GM12873 (cell line): ENCODE data around the gene MN1.

ENCODE experiments used
- CTCF ChIP-seq: IDR thresholded peaks from 2 replicates; pipeline ENCODE4 v1.5.1; 2012; ENCODE audit warnings: low read depth, mild to moderate bottlenecking, moderate library complexity, low read length, control low read depth; ENCODE audit not compliant: insufficient read depth; ENCODE audit errors: missing control alignments

Gene MN1

GRCh38 chr22:27719535-27720227 lies 81.9 kb downstream of the MN1 start:
- TF ChIP-seq CTCF, result no peak

- no peak for TF ChIP-seq CTCF
These were observed 82.6 kb downstream of the MN1 start for GRCh38 chr22:27719036-27719347.

- no peak for TF ChIP-seq CTCF
These were observed 83.1 kb downstream of the MN1 start for GRCh38 chr22:27718186-27719035.

- TF ChIP-seq CTCF, result no peak
These were observed 84.5 kb downstream of the MN1 start for GRCh38 chr22:27717094-27717493.

GRCh38 chr22:27716074-27716473 lies 85.5 kb downstream of the MN1 start:
- TF ChIP-seq CTCF, result no peak

GRCh38 chr22:27715106-27715505 lies 86.5 kb downstream of the MN1 start:
- TF ChIP-seq CTCF, result no peak

GRCh38 chr22:27714068-27714467 lies 87.5 kb downstream of the MN1 start:
- TF ChIP-seq CTCF, result no peak
